Measurements from ENCODE around the gene CRLF1.

Gene CRLF1

DNA sequence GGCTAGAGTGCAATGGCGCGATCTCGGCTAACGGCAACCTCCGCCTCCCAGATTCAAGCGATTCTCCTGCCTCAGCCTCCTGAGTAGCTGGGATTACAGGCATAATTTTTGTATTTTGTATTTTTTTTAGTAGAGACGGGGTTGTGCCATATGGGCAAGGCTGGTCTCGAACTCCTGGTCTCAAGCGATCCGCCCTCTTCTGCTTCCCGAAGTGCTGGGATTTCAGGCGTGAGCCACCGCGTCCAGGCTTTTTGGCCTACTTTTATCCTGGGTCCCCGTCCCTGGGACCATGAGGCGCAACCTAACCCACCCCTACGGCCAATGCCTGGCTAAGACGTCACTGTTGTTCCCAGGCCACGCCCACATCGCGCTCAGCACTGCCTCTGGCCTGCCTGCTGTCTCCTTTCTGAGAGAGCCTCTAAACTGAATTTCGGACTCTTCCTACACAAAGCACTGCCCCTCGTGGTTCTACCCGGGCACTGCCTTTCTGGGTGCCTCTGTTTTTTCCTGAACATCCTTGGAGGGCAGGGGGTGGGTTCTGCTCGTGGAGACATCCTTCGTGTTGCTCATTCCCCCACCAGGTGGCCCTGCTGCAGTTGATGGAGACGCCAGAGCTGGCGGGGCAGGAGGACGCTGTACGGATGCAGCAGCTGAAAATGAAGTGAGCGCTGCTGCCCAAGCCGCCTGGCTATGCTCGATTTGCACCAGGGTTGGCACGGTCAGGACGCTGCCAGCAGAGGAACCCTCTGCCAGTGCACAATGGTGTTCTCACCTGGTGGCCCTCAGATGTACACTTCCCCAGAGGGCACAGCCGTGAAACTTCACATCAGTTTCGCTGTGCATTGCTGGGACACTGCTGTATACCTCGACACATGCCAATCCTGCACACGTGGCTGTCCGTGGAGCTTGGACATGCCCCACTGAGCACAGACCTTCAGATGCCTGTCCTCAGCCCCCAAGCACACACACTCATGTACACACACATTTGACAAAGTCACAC, 16.0 kb downstream of the CRLF1 start:
- no peak for DNase-seq

DNA sequence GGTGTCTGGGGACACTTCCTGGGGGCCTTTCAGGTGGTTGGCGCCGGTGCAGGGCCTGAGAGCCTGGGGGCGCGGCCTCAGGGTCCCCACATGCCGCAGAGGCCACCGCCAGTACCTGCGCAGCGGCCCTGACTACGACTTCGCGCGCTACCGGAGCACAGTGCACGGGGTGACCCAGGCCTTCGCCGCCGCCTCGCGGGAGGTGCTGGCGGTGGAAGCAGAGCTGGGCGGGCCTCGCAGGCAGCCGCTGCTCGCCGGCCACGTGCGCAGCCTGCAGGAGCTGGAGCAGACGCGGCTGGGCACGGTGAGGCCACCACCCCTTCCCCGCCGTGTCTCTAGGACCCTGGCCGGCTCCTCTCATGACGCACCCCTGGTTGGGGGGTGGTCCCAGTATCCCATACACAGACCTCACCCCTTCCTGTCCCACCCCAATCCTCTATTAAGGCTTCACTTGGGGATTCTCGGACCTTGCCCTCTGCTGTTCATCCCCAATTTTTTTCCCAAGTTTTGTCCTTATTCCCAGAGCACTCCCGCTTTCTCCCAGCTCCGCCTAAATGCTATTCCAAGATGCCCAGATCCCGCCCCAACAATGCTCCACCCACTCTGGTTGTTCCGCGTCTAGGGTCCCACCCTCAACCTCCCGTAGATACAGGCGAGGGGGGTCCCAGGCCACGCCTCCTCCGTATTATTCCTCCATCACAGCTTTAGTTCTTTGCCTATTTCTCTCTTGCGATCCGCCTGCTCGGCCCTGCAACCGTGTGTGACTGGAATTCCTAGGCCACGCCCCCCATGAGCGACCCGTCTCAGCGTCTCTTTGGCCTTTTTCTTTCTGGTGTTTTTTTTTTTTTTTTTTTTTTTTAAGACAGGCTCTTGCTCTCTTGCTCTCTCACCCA, 17.0 kb downstream of the CRLF1 start:
- no peak for DNase-seq

DNA sequence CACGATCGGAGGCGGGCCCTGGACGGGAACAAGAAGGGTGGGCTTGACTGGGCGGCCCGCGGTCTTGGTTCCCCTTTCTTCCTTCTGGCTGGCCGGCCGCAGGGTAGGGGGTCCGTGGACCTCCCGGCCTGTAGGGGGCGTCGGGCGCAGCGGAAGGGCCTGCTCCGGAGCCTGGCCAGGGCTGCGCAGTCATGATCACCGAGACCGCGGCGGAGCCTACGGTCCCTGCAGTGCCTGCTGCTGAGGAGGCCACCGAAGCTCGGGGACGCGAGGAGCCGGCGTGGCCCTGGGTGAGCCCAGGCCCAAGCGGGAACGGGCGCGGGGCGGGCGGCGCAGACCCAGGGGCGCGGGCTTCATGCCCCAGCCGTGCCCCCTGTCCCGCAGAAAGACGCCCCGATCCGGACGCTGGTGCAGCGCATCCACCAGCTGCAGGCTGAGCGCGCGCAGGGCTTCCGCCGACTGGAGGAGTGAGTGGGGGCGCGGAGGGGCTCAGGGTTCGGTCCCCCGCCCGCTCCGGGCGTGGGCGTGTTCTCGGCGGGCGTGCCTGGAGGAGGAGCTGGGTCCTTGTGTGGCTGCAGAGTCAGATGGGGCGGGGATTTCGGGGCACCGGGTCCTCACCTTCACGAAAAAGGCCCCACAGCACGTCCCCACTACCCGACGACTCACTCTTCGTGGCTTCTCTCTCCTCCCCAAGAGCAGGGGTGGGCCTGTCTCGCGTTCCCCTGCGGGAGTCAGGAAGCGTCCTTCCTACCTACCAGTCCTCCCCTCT, 17.8 kb downstream of the CRLF1 start, which contains the start of gene REX1BD:
REX1BD (plus strand) TSS at position 188 of the 769 bp plus-strand sequence; CDS start at position 192, 4 bp downstream.
- DNase-seq: no peak

DNA sequence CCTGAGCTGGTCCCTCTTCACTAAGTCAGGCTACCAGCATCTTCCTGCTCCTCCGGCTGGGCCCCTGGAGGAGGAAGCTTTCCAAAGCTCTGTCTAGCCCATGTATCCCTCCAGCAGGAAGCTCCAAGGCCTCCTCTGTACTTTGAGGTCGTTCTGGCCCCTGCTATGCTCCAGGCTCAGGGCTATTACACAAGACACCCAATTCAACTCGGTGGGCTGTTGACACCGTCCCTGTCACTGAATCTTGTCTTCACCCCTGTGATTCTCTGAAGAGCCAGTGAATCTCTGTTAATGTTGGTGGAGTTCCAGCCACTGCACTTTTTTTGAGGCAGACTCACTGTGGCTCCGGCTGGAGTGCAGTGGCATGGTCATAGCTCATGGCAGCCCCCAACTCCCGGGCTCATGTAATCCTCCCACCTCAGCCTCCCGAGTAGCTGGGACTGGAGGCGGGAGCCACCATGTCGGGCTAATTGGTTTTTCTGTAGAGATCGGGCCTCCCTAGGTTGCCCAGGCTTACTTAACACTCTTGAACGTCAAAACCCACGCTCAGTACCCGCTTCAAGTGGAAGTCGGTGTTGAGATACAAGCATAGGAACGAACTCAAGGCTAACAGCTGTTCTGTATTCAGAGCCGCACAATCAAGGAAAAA, 18.5 kb downstream of the CRLF1 start:
- DNase-seq: no peak

DNA sequence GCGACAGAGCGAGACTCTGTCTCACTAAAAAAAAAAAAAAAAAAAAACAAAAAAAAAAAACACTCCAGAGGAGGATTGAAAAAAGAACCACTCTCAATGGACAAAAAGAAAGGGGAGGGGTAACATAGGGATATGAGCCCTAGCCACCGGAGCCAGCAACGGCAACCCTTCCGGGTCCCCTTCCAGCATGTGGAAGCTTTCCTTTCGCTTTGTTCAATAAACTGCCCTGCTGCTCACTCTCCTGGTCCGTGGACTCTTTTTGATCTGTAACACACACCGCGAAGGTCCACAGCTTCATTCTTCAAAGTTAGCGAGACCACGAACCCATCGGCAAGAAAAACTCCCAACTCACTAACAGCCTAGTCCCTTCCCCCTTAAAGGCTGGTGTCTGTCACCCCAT, 19.0 kb downstream of the CRLF1 start:
- no peak for DNase-seq

DNA sequence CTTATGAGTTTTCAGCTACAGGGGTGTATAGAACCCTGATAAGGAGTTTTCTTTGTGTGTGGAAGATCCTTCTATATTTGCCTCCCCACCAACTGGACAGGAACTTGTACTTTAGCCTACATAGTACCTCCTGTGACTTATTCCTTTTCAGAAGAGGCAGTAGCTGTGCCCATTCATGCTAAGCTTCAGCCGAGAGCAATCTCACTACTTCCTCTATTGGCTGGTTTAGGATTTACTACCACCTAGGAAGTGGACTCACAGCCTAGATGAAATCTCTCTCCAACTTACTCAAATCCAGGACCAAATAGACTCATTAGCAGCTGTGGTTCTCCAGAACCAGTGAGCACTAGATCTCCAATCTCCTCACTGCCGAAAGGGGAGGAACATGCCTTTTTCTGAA, 20.3 kb downstream of the CRLF1 start:
- DNase-seq: no peak

DNA sequence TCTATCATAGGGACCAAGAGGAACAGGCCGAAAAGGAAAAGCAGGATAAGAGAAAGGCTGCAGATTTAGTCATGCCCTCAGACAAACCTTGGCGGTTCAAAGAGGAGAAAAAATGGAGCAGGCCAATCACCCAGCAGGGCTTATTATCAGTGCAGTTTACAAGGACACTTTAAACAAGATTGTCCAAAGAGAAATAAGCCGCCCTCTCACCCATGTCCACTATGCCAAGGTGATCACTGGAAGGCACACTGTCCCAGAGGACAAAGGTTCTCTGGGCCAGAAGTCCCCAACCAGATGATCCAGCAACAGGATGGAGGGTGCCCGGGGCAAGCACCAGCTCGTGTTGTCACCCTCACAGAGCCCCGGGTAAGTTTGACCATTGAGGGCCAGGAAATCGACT, 26.3 kb downstream of the CRLF1 start:
- DNase-seq: no peak

DNA sequence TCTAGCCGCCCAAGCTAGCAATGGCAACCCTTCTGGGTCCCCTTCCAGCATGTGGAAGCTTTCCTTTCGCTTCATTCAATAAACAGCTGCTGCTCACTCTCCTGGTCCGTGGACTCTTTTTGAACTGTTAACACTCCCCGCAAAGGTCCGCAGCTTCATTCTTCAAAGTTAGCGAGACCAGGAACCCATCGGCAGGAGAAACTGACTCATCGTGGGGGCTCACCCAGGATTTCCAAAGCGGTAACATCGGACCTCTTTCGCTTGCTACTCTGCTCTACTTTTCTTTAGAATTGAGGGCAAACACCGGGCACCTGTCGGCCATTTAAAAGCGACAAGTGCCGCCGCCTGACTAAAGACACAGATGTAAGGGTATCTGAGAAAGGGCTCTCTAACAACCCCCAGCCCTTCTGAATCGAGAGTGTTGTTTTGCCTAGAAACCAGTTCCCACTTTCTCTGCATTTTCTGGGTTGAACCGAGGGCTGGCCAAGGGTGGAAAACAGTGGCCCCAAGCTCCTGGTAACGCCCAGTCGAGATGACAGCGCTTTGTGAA, 29.2 kb downstream of the CRLF1 start:
- no peak for DNase-seq

DNA sequence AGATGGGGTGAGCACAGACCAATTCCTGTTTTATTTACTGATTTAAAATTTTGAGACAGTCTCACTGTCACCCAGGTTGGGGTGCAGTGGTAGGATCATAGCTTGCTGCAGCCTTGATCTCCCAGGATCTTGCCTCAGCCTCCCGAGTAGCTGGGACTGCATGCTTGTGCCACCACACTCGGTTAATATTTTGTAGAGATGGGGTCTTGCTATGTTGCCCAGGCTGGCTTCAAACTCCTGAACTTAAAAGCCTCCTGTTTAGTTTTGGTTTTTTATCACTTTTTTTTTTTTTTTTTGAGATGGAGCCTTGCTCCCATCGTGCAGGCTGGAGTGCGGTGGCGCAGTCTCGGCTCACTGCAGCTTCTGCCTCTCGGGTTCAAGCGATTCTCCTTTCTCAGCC, 30.2 kb downstream of the CRLF1 start:
- no peak for DNase-seq

DNA sequence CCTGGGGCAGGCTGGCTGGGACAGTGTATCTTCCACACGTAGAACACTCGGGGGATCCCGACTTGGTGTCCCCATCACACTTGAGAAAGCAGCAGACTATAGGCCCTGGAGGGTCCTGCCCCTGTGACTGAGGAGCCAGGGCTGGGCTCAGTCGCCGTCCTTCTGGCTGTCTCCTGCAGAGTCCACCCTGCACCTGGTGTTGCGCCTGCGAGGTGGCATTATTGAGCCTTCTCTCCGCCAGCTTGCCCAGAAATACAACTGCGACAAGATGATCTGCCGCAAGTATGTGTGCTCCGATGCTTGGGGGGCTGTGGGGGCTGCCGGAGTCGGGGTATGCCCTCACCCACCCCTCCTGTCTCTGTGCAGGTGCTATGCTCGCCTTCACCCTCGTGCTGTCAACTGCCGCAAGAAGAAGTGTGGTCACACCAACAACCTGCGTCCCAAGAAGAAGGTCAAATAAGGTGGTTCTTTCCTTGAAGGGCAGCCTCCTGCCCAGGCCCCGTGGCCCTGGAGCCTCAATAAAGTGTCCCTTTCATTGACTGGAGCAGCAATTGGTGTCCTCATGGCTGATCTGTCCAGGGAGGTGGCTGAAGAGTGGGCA, 31.8 kb downstream of the CRLF1 start:
- DNase-seq: no peak

DNA sequence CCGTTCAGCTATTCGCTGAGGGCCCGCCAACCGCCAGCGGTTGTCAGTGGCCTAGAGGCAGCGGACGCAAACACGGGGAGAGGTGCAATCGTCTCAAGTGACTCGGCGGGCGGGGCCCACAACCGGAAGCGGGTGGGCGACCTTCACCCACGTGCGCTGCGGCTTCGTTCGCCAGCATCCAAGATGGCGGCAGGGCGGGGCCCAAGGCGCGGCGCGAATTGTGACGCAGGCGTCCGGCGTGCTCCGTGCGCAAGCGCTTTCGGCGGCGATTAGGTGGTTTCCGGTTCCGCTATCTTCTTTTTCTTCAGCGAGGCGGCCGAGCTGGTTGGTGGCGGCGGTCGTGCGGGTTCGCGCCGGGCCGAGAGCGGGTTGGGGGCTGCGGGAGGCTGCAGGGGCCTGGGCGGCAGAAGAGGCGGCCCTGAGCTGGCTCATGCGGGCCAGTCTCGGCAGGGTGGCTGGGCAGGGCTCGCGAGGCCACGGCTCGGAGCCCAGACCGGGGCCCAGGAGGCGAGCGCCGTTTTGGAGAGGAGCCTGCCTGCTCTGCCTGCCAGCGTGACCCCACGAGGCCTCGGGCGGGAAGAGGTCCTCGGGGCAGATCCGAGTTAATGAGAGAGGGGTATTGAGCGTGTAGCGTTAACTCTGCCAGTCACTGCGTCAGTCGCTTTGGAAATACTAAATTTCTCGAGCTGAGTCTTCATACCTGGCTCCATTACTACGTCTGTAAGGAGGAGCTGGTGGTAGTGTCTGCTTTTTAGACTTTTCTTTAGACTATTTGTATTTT, 34.8 kb downstream of the CRLF1 start, which contains the start of gene UBA52:
UBA52 (plus strand) TSS at position 294 of the 781 bp plus-strand sequence. CDS start 1,444 bp downstream, outside the sequence.
- peak; percentile 47 for DNase-seq

DNA sequence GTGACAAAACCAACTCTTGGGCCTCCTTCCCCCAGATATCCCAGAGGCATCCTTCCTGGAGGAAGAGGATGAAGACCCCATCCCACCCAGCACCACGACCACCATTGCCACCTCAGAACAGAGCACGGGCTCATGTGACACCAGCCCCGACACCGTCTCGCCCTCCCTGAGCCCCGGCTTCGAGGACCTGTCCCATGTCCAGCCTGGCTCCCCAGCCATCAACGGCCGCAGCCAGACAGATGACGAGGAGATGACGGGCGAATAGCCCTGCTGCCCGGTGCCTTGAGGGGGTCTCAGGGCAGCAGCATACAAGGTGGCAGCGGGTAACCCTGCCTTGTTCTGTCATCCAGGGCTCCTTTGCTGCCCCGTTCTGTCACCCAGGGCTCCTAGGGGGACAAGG, 38.2 kb downstream of the CRLF1 start:
- DNase-seq: no peak

DNA sequence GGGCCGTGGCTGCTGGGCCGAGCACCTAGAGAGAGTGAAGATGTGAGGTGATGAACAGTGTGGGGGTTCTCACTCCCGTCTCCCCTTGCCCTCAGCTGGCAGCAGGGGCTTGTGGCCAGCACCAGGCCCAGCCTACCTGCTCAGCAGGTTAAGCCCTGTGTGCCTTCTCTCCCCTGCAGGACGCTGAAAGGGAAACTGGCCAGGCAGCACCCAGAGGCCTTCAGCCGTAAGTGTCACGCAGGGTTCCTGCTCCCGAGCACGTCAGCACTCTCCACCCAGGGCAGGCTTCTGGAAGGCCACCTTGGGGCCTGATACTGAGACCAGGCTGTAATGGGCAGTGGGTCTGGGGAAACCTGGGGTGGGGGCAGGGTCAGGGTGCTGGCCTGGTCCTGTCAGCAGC, 39.6 kb downstream of the CRLF1 start:
- no peak for DNase-seq

DNA sequence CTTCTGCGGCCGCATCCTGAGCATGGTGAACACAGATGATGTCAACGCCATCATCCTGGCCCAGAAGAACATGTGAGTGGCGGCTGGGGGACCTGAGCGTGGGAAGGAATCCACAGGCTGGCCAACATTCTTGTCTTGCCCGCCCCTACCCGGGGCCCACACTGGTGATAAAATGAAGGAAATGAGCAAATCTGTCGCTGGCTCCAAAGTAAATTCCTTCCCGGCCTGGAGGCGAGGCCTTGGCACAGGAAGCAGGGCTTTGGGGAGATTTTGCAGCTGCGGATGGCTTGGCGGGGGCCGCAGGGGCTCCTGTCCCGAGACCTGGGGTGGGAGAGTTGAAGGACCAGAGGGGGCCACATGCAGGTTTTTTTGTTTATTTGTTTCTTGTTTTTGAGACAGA, 44.5 kb downstream of the CRLF1 start:
- no peak for DNase-seq

DNA sequence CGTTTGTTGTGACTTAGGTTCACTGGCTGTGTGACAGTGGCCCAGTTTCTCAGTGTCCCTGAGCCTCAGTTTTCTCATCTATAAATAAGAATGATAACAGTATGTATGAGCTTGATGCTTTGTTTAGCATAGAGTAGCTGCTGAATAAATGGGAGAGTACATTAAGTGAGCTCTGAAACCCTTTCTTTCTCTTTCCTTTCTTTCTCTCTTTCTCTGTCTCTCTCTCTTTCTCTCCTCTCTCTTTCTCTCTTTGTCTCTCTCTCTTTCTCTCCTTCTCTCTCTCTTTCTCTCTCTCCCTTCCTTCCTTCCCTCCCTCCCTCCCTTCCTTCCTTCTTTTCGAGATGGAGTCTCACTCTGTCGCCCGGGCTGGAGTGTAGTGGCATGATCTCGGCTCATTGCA, 46.9 kb downstream of the CRLF1 start:
- DNase-seq: no peak

DNA sequence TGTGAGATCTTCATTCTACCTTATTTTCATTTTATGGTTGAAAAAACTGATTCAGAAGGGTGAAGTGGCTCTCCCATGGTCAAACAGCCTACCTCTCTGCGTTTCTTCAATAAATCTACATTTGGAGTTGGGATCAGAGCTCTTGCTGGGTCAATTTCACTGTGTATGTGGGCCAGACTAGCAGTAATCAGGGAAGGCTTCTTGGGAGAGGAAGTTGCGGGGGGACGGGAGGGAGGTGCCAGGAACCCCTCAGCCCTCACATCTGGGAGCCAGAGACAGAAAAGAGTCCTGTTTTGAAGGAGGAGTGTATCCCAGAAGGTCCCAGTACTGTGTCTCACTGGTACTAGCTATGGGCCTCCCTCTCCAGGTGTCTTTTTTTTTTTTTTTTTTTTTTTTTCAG, 48.0 kb downstream of the CRLF1 start:
- no peak for DNase-seq

DNA sequence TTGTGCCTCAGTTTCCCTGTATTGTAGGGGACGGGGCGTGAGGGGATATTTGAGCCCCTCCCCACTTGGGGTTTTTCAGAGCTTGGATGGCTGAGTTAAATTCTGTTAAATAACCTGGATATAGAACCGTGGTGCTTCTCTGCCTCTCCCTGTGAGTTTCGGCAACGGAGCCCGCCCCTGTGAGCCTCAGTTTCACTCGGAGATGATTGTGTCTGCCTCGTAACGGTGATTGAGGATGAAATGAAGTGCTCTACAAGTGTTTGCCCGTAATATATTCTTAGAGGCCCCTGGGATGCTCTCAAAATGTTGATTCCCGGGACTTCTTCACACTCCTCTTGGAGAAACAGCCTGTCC, 48.4 kb downstream of the CRLF1 start:
- DNase-seq: no peak

DNA sequence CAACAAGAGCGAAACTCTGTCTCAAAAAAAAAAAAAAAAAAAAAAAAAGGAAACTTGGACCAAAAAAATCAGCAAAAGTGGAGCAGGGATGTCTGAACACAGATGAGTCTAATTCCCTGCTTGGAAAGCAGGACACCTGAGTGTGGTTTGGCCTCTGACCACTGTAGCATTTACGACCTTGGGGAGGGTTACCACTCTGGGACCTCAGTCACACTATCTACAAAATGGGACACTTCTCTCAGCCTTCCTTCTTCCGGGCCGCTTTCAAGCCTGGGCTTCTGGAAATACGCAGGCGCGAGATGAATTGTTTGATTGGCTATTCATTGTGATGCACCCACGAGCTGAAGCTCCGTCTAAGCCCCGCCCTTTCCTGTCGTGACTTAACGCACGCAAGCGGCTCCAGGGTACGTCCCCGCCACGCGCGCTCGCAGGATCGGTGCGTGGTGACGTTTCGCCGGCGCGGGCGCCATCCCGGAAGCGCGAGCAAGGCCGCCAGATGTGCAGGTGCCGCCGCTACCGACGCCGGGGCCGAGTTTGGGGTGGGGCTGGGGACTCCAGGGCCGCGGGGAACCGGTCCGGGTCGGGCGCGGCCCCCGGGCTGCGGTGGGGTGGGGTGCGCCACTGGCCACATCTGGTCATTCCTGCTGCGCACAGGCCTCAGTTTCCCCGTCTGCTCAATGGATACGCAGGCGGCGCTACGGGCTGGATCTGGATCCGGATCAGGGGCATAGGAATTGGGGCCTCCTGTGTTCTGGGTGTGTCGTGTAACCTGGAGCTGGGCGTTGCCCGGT, 49.0 kb downstream of the CRLF1 start, which contains the start of gene KXD1:
KXD1 (plus strand) TSS at position 460 of the 791 bp plus-strand sequence. CDS start 4,187 bp downstream, outside the sequence.
- no peak for DNase-seq

DNA sequence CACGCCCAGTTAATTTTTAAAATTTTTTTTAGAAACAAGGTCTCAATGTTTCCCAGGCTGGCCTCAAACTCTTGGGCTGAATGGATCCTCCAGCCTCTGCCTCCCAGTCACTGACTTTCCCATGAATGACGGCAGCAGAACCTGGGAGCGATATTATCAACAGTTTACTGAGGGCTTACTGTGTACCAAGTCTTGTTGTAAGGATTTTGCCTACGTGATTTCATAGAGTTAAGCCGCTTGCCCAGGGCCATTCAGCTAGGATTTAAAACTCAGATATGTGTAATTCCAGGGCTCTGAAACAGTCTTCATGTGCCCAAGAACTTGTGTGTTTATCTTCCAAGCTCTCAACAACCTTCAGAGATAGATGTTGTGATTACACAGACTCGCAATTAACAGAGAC, 55.0 kb downstream of the CRLF1 start:
- DNase-seq: no peak
